Measurements from ENCODE around the gene SEMA3E.

Gene SEMA3E

DNA sequence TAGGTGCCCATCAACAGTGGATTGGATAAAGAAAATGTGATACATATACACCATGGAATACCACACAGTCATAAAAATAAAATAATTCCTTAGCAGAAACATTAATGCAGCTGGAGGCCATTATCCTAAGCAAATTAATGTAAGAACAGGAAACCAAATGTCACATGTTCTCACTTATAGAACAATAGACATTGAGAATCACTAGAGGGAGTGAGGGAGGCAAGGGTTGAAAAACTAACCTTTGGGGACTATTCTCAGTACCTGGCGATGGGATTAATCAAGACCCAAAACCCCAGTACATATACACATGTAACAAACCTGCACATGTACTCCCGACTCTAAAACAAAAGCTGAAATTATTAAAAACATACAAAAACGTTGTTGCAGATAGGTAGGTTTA, 222.6 kb downstream of the SEMA3E start:
- TF ChIP-seq, protein P1, sequence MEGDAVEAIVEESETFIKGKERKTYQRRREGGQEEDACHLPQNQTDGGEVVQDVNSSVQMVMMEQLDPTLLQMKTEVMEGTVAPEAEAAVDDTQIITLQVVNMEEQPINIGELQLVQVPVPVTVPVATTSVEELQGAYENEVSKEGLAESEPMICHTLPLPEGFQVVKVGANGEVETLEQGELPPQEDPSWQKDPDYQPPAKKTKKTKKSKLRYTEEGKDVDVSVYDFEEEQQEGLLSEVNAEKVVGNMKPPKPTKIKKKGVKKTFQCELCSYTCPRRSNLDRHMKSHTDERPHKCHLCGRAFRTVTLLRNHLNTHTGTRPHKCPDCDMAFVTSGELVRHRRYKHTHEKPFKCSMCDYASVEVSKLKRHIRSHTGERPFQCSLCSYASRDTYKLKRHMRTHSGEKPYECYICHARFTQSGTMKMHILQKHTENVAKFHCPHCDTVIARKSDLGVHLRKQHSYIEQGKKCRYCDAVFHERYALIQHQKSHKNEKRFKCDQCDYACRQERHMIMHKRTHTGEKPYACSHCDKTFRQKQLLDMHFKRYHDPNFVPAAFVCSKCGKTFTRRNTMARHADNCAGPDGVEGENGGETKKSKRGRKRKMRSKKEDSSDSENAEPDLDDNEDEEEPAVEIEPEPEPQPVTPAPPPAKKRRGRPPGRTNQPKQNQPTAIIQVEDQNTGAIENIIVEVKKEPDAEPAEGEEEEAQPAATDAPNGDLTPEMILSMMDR (IDR thresholded peaks at IDR 0.05; ENCODE audit: extremely low read depth, insufficient read depth, missing control alignments): no peak

DNA sequence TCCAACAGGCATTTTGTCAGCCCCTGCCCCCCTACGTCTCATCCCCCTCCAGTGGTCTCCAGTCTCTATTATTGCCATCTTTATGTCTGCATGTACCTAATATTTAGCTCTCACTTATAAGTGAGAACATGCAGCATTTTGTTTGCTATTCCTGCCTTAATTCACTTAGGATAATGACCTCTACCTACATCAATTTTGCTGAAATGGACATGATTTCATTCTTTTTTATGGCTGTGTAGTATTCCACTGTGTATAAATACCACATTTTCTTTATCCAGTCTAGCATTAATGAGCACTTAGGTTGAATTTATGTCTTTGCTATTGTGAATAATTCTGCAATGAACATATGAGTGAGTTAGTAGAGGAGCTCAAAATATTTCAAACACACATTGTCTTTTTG, 229.9 kb downstream of the SEMA3E start:
- in situ Hi-C loops (cut with MboI; ENCODE audit: low pct_unique_long_range_greater_than_20kb, low sequenced_read_pairs, unreplicated experiment): no loop called here
- DNase-seq (ENCODE audit: low spot score): no peak
- TF ChIP-seq, protein P1 (IDR thresholded peaks at IDR 0.05; ENCODE audit: extremely low read depth, insufficient read depth, missing control alignments): no peak

More for the DNA sequence above, 222.6 kb downstream of the SEMA3E start:
- DNase-seq (ENCODE audit: low spot score): no peak
- in situ Hi-C loops (cut with MboI; ENCODE audit: low pct_unique_long_range_greater_than_20kb, low sequenced_read_pairs, unreplicated experiment): loop anchor here (25.0 kb wide), 1 partner anchor 236 kb away; no protein-coding TSS in a partner anchor

DNA sequence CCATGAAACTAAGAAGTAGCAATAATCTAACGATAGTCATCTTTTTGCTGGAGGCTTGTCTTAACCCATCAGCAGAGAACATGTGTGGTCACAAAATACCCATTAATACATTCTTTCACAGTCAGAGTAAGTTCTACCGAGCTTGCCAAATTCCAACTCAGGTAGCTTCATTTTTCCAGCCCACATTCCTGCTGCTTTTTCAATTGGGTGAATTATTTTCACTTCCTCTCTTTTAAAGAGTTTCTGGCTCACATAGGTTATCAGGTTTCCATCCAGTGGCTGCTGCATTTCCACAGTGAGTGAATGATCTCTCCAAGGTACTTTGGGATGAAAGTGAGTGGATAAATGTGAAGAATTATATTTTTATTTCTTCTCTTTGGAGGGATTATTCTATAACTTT, 233.1 kb downstream of the SEMA3E start:
- DNase-seq (ENCODE audit: low spot score): no peak
- in situ Hi-C loops (cut with MboI; ENCODE audit: low pct_unique_long_range_greater_than_20kb, low sequenced_read_pairs, unreplicated experiment): no loop called here
- TF ChIP-seq, protein P1 (IDR thresholded peaks at IDR 0.05; ENCODE audit: extremely low read depth, insufficient read depth, missing control alignments): no peak

DNA sequence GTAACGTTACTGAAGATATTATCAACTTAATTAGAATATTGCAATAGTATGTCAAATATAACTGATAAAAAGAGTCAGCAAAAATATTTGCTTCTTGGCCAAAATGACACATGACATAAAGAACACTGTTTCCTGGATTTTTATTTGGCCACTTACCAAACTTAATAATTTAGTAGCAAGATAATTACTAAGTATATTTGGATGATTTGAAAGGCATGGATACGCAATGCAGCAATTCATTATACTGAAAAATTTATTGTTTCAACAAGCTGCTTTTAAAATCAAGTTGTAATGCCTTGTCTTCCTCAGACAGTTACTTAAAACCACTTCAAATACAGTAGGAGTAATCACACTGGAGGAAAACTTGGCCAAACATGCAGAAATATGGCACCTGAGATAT, 234.0 kb downstream of the SEMA3E start:
- no peak for DNase-seq (ENCODE audit: low spot score)
- in situ Hi-C loops (cut with MboI; ENCODE audit: low pct_unique_long_range_greater_than_20kb, low sequenced_read_pairs, unreplicated experiment): no loop called here
- TF ChIP-seq, protein P1 (IDR thresholded peaks at IDR 0.05; ENCODE audit: extremely low read depth, insufficient read depth, missing control alignments): no peak

DNA sequence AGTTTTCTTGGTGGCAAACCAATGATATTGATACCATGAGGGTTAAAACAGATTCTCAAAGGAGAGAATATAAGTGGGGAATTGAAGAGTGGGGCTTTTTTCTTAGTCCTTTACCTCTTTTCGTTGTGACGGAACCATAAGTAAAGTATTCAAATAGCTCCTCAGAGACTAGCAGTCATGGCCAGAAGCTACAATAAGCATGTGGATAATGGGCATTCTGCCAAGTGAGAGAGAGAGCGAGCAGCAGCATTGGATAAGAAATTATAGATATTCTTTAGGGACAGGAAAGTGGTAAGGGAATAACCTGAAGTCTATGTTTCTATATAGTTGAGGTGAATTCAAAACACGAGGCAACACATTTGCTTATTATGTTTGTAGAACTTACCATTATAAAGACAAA, 235.1 kb downstream of the SEMA3E start:
- TF ChIP-seq, protein P1 (IDR thresholded peaks at IDR 0.05; ENCODE audit: extremely low read depth, insufficient read depth, missing control alignments): no peak
- no peak for DNase-seq (ENCODE audit: low spot score)
- in situ Hi-C loops (cut with MboI; ENCODE audit: low pct_unique_long_range_greater_than_20kb, low sequenced_read_pairs, unreplicated experiment): no loop called here

DNA sequence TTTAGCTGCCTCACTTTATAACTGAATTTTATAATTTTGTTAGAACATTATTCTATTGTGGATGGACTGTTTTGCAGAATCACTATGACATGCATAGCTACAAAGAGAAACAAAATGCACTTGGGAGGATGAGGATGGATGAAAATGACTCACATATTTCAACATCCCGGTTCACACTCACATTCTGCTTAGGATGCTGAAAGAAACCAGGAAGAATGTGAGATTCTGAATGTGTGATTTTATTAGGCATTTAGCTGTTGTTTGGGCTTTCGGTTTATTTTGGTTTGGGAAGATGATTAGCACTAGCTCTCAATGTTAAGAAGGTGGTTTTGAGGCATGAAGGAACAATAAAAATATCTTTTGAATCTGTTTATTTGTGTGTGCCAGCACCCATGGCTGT, 235.5 kb downstream of the SEMA3E start:
- DNase-seq (ENCODE audit: low spot score): no peak

More for the DNA sequence above, 235.5 kb downstream of the SEMA3E start:
- in situ Hi-C loops (cut with MboI; ENCODE audit: low pct_unique_long_range_greater_than_20kb, low sequenced_read_pairs, unreplicated experiment): no loop called here
- TF ChIP-seq, protein P1 (IDR thresholded peaks at IDR 0.05; ENCODE audit: extremely low read depth, insufficient read depth, missing control alignments): no peak
